GM23338 (cell line): ENCODE measurements around the gene TOMM40L. TPM values are rescaled to one million over a fixed set of nuclear protein-coding genes. Genes with fewer than 3 reads are reported as not detected.

Source experiments
- ATAC-seq: fragments of 200-7000 bp; cut with Tn5 transposase; 3 replicates; pipeline ENCODE4 v1.9.1; 2020
- DNase-seq: peaks from one replicate; pipeline ENCODE4 v3.0.0-alpha.2; 2015; ENCODE audit warnings: low spot score
- H2AFZ ChIP-seq: fragments of 200-600 bp; sonication (generic); 2 replicates; pipeline ENCODE4 v1.8.0; 2016; ENCODE audit warnings: antibody characterized with exemption, mild to moderate bottlenecking, moderate library complexity
- H3F3A ChIP-seq: fragments of 200-600 bp; sonication (generic); replicated peaks from 2 replicates; pipeline ENCODE4 v1.8.0; 2017; ENCODE audit warnings: antibody characterized with exemption, mixed run types, low read depth
- H3K27ac ChIP-seq: fragments of 200-600 bp; sonication (generic); 2 replicates; pipeline ENCODE4 v1.6.1; 2016; ENCODE audit warnings: low read depth
- H3K27me3 ChIP-seq: fragments of 200-600 bp; sonication (generic); 2 replicates; pipeline ENCODE4 v1.8.0; 2016; ENCODE audit warnings: mild to moderate bottlenecking, mixed run types, moderate library complexity; ENCODE audit not compliant: insufficient read depth
- H3K36me3 ChIP-seq: fragments of 200-600 bp; sonication (generic); 2 replicates; pipeline ENCODE4 v1.8.0; 2016; ENCODE audit warnings: mild to moderate bottlenecking; ENCODE audit not compliant: insufficient read depth
- H3K4me1 ChIP-seq: fragments of 200-600 bp; sonication (generic); 2 replicates; pipeline ENCODE4 v1.8.0; 2016; ENCODE audit warnings: mild to moderate bottlenecking, moderate library complexity; ENCODE audit not compliant: insufficient read depth
- H3K4me2 ChIP-seq: fragments of 200-600 bp; sonication (generic); 2 replicates; pipeline ENCODE4 v1.7.1; 2017; ENCODE audit warnings: mixed run types
- H3K4me3 ChIP-seq: fragments of 200-600 bp; sonication (generic); 2 replicates; pipeline ENCODE4 v1.6.1; 2016; ENCODE audit warnings: mixed run types
- H3K79me2 ChIP-seq: fragments of 200-600 bp; sonication (generic); replicated peaks from 2 replicates; pipeline ENCODE4 v1.8.0; 2017; ENCODE audit warnings: mild to moderate bottlenecking; ENCODE audit not compliant: insufficient read depth
- H3K9me2 ChIP-seq: fragments of 200-600 bp; sonication (generic); 2 replicates; pipeline ENCODE4 v1.8.0; 2017; ENCODE audit not compliant: insufficient read depth
- H4K20me1 ChIP-seq: fragments of 200-600 bp; sonication (generic); replicated peaks from 2 replicates; pipeline ENCODE4 v1.8.0; 2017; ENCODE audit warnings: mild to moderate bottlenecking; ENCODE audit not compliant: insufficient read depth
- H3K27ac Mint-ChIP-seq: 2 replicates; pipeline ENCODE4 v1.8.0; 2020; ENCODE audit warnings: inconsistent platforms, mild to moderate bottlenecking, moderate library complexity, mixed read lengths
- H3K27me3 Mint-ChIP-seq: 3 replicates; pipeline ENCODE4 v1.8.0; 2022; ENCODE audit warnings: low read depth, mild to moderate bottlenecking, moderate library complexity, mixed read lengths, inconsistent platforms; ENCODE audit not compliant: insufficient read depth, poor library complexity
- H3K36me3 Mint-ChIP-seq: 3 replicates; pipeline ENCODE4 v1.8.0; 2021; ENCODE audit warnings: low read depth, mild to moderate bottlenecking, inconsistent platforms, moderate library complexity, mixed read lengths
- H3K4me1 Mint-ChIP-seq: 3 replicates; pipeline ENCODE4 v1.8.0; 2020; ENCODE audit warnings: mild to moderate bottlenecking, inconsistent platforms, mixed read lengths
- H3K4me3 Mint-ChIP-seq: 3 replicates; pipeline ENCODE4 v1.8.0; 2021; ENCODE audit warnings: moderate library complexity, mild to moderate bottlenecking, inconsistent platforms, mixed read lengths
- H3K9me3 Mint-ChIP-seq: 3 replicates; pipeline ENCODE4 v1.8.0; 2020; ENCODE audit warnings: moderate library complexity, mild to moderate bottlenecking, inconsistent platforms, mixed read lengths
- CREB1 ChIP-seq: fragments of 250-450 bp; sonication (Bioruptor Pico); IDR thresholded peaks from 2 replicates; pipeline ENCODE4 v1.5.0; 2020; ENCODE audit warnings: low read depth, mild to moderate bottlenecking, moderate library complexity
- EZH2 ChIP-seq: fragments of 200-600 bp; sonication (generic); IDR thresholded peaks from one replicate; pipeline ENCODE4 v1.8.0; 2017; ENCODE audit warnings: antibody characterized with exemption, mild to moderate bottlenecking, low read depth; ENCODE audit not compliant: unreplicated experiment
- EZH2phosphoT487 ChIP-seq: fragments of 200-600 bp; sonication (generic); IDR thresholded peaks from one replicate; pipeline ENCODE4 v1.8.1; 2018; ENCODE audit warnings: antibody characterized with exemption; ENCODE audit not compliant: unreplicated experiment
- JUNB ChIP-seq: IDR thresholded peaks from one replicate; pipeline ENCODE4 v1.6.1; 2016; ENCODE audit warnings: antibody characterized with exemption; ENCODE audit not compliant: unreplicated experiment
- NANOG ChIP-seq: IDR thresholded peaks from 2 replicates; pipeline ENCODE4 v1.6.1; 2016; ENCODE audit warnings: antibody characterized with exemption, borderline replicate concordance
- POLR2AphosphoS5 ChIP-seq: IDR thresholded peaks from 2 replicates; pipeline ENCODE4 v1.6.1; 2016; ENCODE audit warnings: antibody characterized with exemption, low read depth
- STAT1 ChIP-seq: IDR thresholded peaks from one replicate; pipeline ENCODE4 v1.6.1; 2016; ENCODE audit warnings: antibody characterized with exemption; ENCODE audit not compliant: unreplicated experiment
- ZNF114 ChIP-seq: fragments of 250-450 bp; sonication (Bioruptor Pico); IDR thresholded peaks from 2 replicates; pipeline ENCODE4 v1.5.0; 2020; ENCODE audit warnings: mild to moderate bottlenecking, moderate library complexity
- ZNF331 ChIP-seq: fragments of 250-450 bp; sonication (Bioruptor Pico); IDR thresholded peaks from 2 replicates; pipeline ENCODE4 v1.5.0; 2020; ENCODE audit warnings: low read depth, mild to moderate bottlenecking, moderate library complexity
- polyA plus RNA-seq: library from polyadenylated mRNA; unstranded; fragments of >200 nt; fragmentation: Nextera tagmentation; extraction: Ambion mirVana; gene quantifications from 2 replicates; pipeline ENCODE4 v1.2.1, GENCODE V29; 2016
- total RNA-seq: library from RNA; depleted of rRNA; stranded (reverse); fragments of >200 nt; shearing (Covaris generic); gene quantifications from 2 replicates; pipeline ENCODE4 v1.2.3, GENCODE V29; 2014
- TF ChIP-seq, protein P1 (sequence below), 2 experiments: fragments of 200-600 bp in 1 of 2; sonication (generic) in 1 of 2; conservative IDR thresholded peaks; 2 replicates each; pipeline versions ENCODE4 v1.5.1 to v1.6.1; 2016 to 2017; ENCODE audit warnings: antibody characterized with exemption in 2 of 2, low read depth in 2 of 2, mild to moderate bottlenecking in 2 of 2, moderate library complexity in 1 of 2
- TF ChIP-seq, protein P2 (sequence below): IDR thresholded peaks from 2 replicates; pipeline ENCODE4 v1.6.1; 2016; ENCODE audit warnings: antibody characterized with exemption
- TF ChIP-seq, protein P3 (sequence below): IDR thresholded peaks from one replicate; pipeline ENCODE4 v1.6.1; 2018; ENCODE audit warnings: antibody characterized with exemption; ENCODE audit not compliant: unreplicated experiment

Gene TOMM40L
- total and polyA plus RNA-seq, 2 experiments from 2014 or later: 6.8 to 12.9 TPM

- Histone ChIP-seq H3K27me3 (no peaks in the 10 kb centered on the region), H2AFZ (peak overlapping the region; percentile 57; the same call in 1 of the 2 replicates), H3K4me1 (peaks cover 56% of the 10 kb centered on the region), H3K36me3 (peaks cover 11% of the 10 kb centered on the region), H3K4me2 (peak overlapping the region; percentile 75), H3K4me3 (peak overlapping the region; percentile 52), H3K79me2 (peaks cover 22% of the 10 kb centered on the region), H3K9me2 (no peaks in the 10 kb centered on the region), H4K20me1 (no peaks in the 10 kb centered on the region), H3K27ac (peak overlapping the region; percentile 99), H3F3A (peaks cover 26% of the 10 kb centered on the region; the same call in 1 of the 2 replicates)
- peaks cover 14% of the 10 kb centered on the region for H3K36me3 Mint-ChIP-seq
- H3K27ac Mint-ChIP-seq: peak overlapping the region; percentile 98
- H3K27me3 Mint-ChIP-seq: peaks cover 17% of the 10 kb centered on the region
- H3K4me1 Mint-ChIP-seq: peaks cover 61% of the 10 kb centered on the region
- no peaks in the 10 kb centered on the region; the same call in 2 of the 3 replicates for H3K9me3 Mint-ChIP-seq
- DNase-seq (peak; percentile 31), ATAC-seq (no peak)
- peak overlapping the region; percentile 32; the same call in 2 of the 3 replicates for H3K4me3 Mint-ChIP-seq
- TF ChIP-seq ZNF114 (CRISPR knock-in tag) (no peak), STAT1 (no peak), JUNB (no peak)
Observed at GRCh38 chr1:161199506-161200139, 26.2 kb upstream of the TOMM40L start.

DNA sequence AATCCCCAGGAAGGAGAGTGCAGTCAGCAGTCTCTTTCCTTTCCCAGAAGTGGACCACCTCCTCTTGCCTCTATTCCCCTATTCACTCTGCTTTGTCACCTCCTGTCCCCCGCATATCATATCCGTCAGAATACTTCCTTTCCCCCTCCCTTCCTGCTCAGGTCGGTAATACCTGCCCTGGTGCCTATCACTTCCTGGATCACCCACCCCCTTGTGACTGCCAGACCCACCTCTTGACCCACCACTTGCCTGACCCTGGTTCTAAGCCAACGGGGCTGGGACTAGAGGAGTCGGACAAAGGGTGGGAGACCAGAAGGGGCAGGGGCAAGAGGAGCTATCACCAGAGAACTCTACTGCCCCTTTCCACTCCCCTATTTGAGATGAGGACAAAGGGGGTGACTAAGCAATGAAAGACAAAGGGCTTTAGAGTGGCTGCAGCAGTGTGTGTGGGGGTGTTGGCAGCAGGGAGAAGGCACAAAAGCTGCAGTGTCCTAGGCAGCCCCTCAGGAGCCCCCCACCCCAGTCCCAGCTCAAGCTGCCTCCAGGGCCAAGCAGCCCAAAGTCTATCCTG is 25.4 kb upstream of the TOMM40L start:
- peaks cover 61% of the 10 kb centered on the region for H3K4me1 Mint-ChIP-seq
- DNase-seq (peak; percentile 51), ATAC-seq (peak; percentile 3; the same call in 2 of the 3 replicates)
- no peaks in the 10 kb centered on the region for H3K9me2 ChIP-seq
- H4K20me1 ChIP-seq: no peaks in the 10 kb centered on the region
- peak overlapping the region; percentile 98 for H3K27ac Mint-ChIP-seq
- H2AFZ ChIP-seq: peak overlapping the region; percentile 57
- H3K36me3 Mint-ChIP-seq: peaks cover 19% of the 10 kb centered on the region
- peaks cover 56% of the 10 kb centered on the region for H3K4me1 ChIP-seq
- no peak overlapping the region; the same call in 1 of the 2 replicates for H3K4me3 ChIP-seq
- peaks cover 29% of the 10 kb centered on the region for H3K79me2 ChIP-seq
- peaks cover 17% of the 10 kb centered on the region for H3K27me3 Mint-ChIP-seq
- H3K27me3 ChIP-seq: no peaks in the 10 kb centered on the region
- H3K27ac ChIP-seq: peak overlapping the region; percentile 99
- peak overlapping the region; percentile 32; the same call in 2 of the 3 replicates for H3K4me3 Mint-ChIP-seq
- H3F3A ChIP-seq: peaks cover 30% of the 10 kb centered on the region; the same call in 1 of the 2 replicates
- no peaks in the 10 kb centered on the region; the same call in 2 of the 3 replicates for H3K9me3 Mint-ChIP-seq
- H3K36me3 ChIP-seq: peaks cover 11% of the 10 kb centered on the region
- peak overlapping the region; percentile 75 for H3K4me2 ChIP-seq
- TF ChIP-seq NANOG (no peak), JUNB (no peak), EZH2 (no peak), ZNF114 (CRISPR knock-in tag) (no peak), POLR2AphosphoS5 (no peak), CREB1 (CRISPR knock-in tag) (no peak), ZNF331 (CRISPR knock-in tag) (no peak), EZH2phosphoT487 (no peak), STAT1 (no peak)
- TF ChIP-seq, protein P1, sequence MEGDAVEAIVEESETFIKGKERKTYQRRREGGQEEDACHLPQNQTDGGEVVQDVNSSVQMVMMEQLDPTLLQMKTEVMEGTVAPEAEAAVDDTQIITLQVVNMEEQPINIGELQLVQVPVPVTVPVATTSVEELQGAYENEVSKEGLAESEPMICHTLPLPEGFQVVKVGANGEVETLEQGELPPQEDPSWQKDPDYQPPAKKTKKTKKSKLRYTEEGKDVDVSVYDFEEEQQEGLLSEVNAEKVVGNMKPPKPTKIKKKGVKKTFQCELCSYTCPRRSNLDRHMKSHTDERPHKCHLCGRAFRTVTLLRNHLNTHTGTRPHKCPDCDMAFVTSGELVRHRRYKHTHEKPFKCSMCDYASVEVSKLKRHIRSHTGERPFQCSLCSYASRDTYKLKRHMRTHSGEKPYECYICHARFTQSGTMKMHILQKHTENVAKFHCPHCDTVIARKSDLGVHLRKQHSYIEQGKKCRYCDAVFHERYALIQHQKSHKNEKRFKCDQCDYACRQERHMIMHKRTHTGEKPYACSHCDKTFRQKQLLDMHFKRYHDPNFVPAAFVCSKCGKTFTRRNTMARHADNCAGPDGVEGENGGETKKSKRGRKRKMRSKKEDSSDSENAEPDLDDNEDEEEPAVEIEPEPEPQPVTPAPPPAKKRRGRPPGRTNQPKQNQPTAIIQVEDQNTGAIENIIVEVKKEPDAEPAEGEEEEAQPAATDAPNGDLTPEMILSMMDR (conservative IDR thresholded peaks at IDR 0.05; ENCODE audit: low read depth in 2 of 2): no peak
- TF ChIP-seq, protein P2, sequence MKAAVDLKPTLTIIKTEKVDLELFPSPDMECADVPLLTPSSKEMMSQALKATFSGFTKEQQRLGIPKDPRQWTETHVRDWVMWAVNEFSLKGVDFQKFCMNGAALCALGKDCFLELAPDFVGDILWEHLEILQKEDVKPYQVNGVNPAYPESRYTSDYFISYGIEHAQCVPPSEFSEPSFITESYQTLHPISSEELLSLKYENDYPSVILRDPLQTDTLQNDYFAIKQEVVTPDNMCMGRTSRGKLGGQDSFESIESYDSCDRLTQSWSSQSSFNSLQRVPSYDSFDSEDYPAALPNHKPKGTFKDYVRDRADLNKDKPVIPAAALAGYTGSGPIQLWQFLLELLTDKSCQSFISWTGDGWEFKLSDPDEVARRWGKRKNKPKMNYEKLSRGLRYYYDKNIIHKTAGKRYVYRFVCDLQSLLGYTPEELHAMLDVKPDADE: no peak
- TF ChIP-seq, protein P3, sequence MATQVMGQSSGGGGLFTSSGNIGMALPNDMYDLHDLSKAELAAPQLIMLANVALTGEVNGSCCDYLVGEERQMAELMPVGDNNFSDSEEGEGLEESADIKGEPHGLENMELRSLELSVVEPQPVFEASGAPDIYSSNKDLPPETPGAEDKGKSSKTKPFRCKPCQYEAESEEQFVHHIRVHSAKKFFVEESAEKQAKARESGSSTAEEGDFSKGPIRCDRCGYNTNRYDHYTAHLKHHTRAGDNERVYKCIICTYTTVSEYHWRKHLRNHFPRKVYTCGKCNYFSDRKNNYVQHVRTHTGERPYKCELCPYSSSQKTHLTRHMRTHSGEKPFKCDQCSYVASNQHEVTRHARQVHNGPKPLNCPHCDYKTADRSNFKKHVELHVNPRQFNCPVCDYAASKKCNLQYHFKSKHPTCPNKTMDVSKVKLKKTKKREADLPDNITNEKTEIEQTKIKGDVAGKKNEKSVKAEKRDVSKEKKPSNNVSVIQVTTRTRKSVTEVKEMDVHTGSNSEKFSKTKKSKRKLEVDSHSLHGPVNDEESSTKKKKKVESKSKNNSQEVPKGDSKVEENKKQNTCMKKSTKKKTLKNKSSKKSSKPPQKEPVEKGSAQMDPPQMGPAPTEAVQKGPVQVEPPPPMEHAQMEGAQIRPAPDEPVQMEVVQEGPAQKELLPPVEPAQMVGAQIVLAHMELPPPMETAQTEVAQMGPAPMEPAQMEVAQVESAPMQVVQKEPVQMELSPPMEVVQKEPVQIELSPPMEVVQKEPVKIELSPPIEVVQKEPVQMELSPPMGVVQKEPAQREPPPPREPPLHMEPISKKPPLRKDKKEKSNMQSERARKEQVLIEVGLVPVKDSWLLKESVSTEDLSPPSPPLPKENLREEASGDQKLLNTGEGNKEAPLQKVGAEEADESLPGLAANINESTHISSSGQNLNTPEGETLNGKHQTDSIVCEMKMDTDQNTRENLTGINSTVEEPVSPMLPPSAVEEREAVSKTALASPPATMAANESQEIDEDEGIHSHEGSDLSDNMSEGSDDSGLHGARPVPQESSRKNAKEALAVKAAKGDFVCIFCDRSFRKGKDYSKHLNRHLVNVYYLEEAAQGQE: no peak
